Measurements from ENCODE around the gene PARP9. TPM values are rescaled to one million over a fixed set of nuclear protein-coding genes. Genes with fewer than 3 reads are reported as not detected.

The PARP9 gene
- total RNA-seq, 2 donors from 2014 or later = 20.2 to 28.0 TPM

GRCh38 chr3:122553171-122553570, 10.9 kb downstream of the PARP9 start:
- Histone ChIP-seq H3K27me3 (no peaks in the 10 kb centered on the region), H3K4me3 (no peak overlapping the region), H3K36me3 (peaks cover 24% of the 10 kb centered on the region), H3K9ac (ENCODE audit: low read depth in 2 of 2, low read length in 2 of 2) (no peak overlapping the region), H3K9me3 (no peaks in the 10 kb centered on the region), H3K27ac (no peak overlapping the region), H3K4me1 (no peaks in the 10 kb centered on the region)
- TF ChIP-seq CTCF (IDR thresholded peaks at IDR 0.05) = no peak
- intact Hi-C loops (cut with DNase I) = no loop called here
- no peak for DNase-seq

GRCh38 chr3:122548619-122549018, 15.5 kb downstream of the PARP9 start:
- intact Hi-C loops (cut with DNase I) = no loop called here
- H3K4me3 ChIP-seq = no peak overlapping the region
- no peaks in the 10 kb centered on the region for H3K4me1 ChIP-seq
- H3K9me3 ChIP-seq = no peaks in the 10 kb centered on the region
- H3K9ac ChIP-seq (ENCODE audit: low read depth in 2 of 2, low read length in 2 of 2) = no peak overlapping the region
- H3K27me3 ChIP-seq = no peaks in the 10 kb centered on the region
- peaks cover 18% of the 10 kb centered on the region for H3K36me3 ChIP-seq
- TF ChIP-seq CTCF (IDR thresholded peaks at IDR 0.05) = no peak
- DNase-seq = no peak
- no peak overlapping the region for H3K27ac ChIP-seq

- no peak overlapping the region for H3K4me3 ChIP-seq
- no peaks in the 10 kb centered on the region for H3K9me3 ChIP-seq
- no peaks in the 10 kb centered on the region for H3K4me1 ChIP-seq
- TF ChIP-seq CTCF (IDR thresholded peaks at IDR 0.05) = no peak
- DNase-seq = no peak
- H3K27ac ChIP-seq = no peak overlapping the region
- no peak overlapping the region for H3K9ac ChIP-seq (ENCODE audit: low read depth in 2 of 2, low read length in 2 of 2)
- H3K36me3 ChIP-seq = peaks cover 18% of the 10 kb centered on the region
- no peaks in the 10 kb centered on the region for H3K27me3 ChIP-seq
- intact Hi-C loops (cut with DNase I) = no loop called here
Measured at GRCh38 chr3:122548076-122548475, 16.0 kb downstream of the PARP9 start.

- no peak overlapping the region for H3K27ac ChIP-seq
- no peaks in the 10 kb centered on the region for H3K4me1 ChIP-seq
- H3K36me3 ChIP-seq = peaks cover 10% of the 10 kb centered on the region
- H3K9me3 ChIP-seq = no peaks in the 10 kb centered on the region
- no peak for TF ChIP-seq CTCF (IDR thresholded peaks at IDR 0.05)
- H3K4me3 ChIP-seq = no peak overlapping the region
- no peaks in the 10 kb centered on the region for H3K27me3 ChIP-seq
- intact Hi-C loops (cut with DNase I) = no loop called here
- H3K9ac ChIP-seq (ENCODE audit: low read depth in 2 of 2, low read length in 2 of 2) = no peak overlapping the region
- DNase-seq = no peak
Measured at GRCh38 chr3:122546151-122546550, 17.9 kb downstream of the PARP9 start.

GRCh38 chr3:122538956-122539490, 25.1 kb downstream of the PARP9 start:
- Histone ChIP-seq H3K36me3 (peaks cover 5% of the 10 kb centered on the region), H3K9me3 (no peaks in the 10 kb centered on the region), H3K4me1 (no peaks in the 10 kb centered on the region), H3K4me3 (no peak overlapping the region), H3K27ac (no peak overlapping the region), H3K9ac (ENCODE audit: low read depth in 2 of 2, low read length in 2 of 2) (no peak overlapping the region), H3K27me3 (no peaks in the 10 kb centered on the region)
- no peak for TF ChIP-seq CTCF (IDR thresholded peaks at IDR 0.05)
- intact Hi-C loops (cut with DNase I) = no loop called here
- DNase-seq = no peak

Data from colonic mucosa (tissue), 4 donors.